Measurements from ENCODE around the gene AP2A1.

The AP2A1 gene

DNA sequence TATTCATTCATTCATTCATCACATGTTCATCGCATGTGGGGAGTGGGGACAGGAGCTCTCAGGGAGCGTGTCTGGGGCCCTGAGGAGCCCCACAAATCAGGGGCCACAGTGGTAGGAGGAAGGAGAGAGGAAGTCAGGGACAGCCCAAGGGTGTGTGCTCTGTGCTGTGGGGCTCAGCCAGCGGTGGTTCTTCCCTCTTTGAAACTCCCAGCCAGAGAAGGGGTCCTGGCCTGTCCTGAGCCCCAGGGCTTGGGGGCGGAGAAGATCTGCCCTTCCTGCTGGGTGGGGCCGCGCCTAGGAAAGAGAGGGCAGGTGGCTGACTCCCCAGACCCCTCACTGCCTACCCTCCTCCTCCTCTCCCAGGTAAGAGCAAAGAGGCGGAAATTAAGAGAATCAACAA, 14.6 kb downstream of the AP2A1 start:
- ChIA-PET POLR2A (interaction anchor here (0.5 kb wide), 1 partner anchor 141 kb away, joined by 3 read pairs; no protein-coding TSS in a partner anchor), CTCF (no interaction called here)
- no peak for DNase-seq
- Histone ChIP-seq H3K36me3 (ENCODE audit: control insufficient read depth in 4 of 4, insufficient read depth in 4 of 4, low read length in 3 of 4) (peaks cover 10 to 34% (median 24%) of the 10 kb centered on the region in 4 experiments), H3K4me1 (ENCODE audit: control extremely low read depth in 1 of 4, control insufficient read depth in 4 of 4, insufficient read depth in 4 of 4, low read length in 3 of 4) (peaks cover 0 to 12% (median 1%) of the 10 kb centered on the region in 4 experiments), H3K27ac (ENCODE audit: insufficient read depth in 1 of 2, low read depth in 1 of 2, low read length in 2 of 2, poor library complexity in 1 of 2, severe bottlenecking in 2 of 2) (peak overlapping the region; percentile 9 to 25), H3K4me3 (ENCODE audit: control insufficient read depth in 1 of 7, extremely low read depth in 1 of 7, insufficient read depth in 4 of 7, low read depth in 2 of 7, low read length in 6 of 7) (no peak overlapping the region), H3K27me3 (replicated peaks in 2 of 5; ENCODE audit: control insufficient read depth in 4 of 5, insufficient read depth in 5 of 5, low read length in 4 of 5) (no peaks in the 10 kb centered on the region), H3K9me3 (ENCODE audit: control extremely low read depth in 1 of 5, control insufficient read depth in 4 of 5, insufficient read depth in 2 of 5, low read depth in 1 of 5, low read length in 4 of 5) (peaks cover 0 to 5% (median 0%) of the 10 kb centered on the region in 5 experiments)
- WGBS (ENCODE audit: insufficient coverage) = 95% methylated on average over 2 of the region's 7 CpGs

- H3K4me3 ChIP-seq (ENCODE audit: control insufficient read depth in 1 of 7, extremely low read depth in 1 of 7, insufficient read depth in 4 of 7, low read depth in 2 of 7, low read length in 6 of 7) = no peak overlapping the region
- peaks cover 0 to 12% (median 1%) of the 10 kb centered on the region in 4 experiments for H3K4me1 ChIP-seq (ENCODE audit: control extremely low read depth in 1 of 4, control insufficient read depth in 4 of 4, insufficient read depth in 4 of 4, low read length in 3 of 4)
- no peak for DNase-seq
- ChIA-PET POLR2A (no interaction called here), CTCF (no interaction called here)
- WGBS (ENCODE audit: insufficient coverage) = 98% methylated on average over 18 of the region's 18 CpGs
- no peaks in the 10 kb centered on the region for H3K27me3 ChIP-seq (replicated peaks in 2 of 5; ENCODE audit: control insufficient read depth in 4 of 5, insufficient read depth in 5 of 5, low read length in 4 of 5)
- H3K27ac ChIP-seq (ENCODE audit: insufficient read depth in 1 of 2, low read depth in 1 of 2, low read length in 2 of 2, poor library complexity in 1 of 2, severe bottlenecking in 2 of 2) = no peak overlapping the region
- peaks cover 0 to 5% (median 0%) of the 10 kb centered on the region in 5 experiments for H3K9me3 ChIP-seq (ENCODE audit: control extremely low read depth in 1 of 5, control insufficient read depth in 4 of 5, insufficient read depth in 2 of 5, low read depth in 1 of 5, low read length in 4 of 5)
- H3K36me3 ChIP-seq (ENCODE audit: control insufficient read depth in 4 of 4, insufficient read depth in 4 of 4, low read length in 3 of 4) = peaks cover 10 to 38% (median 28%) of the 10 kb centered on the region in 4 experiments
Measured at GRCh38 chr19:49782515-49782914, 15.7 kb downstream of the AP2A1 start.

- Histone ChIP-seq H3K4me1 (ENCODE audit: control extremely low read depth in 1 of 4, control insufficient read depth in 4 of 4, insufficient read depth in 4 of 4, low read length in 3 of 4) (peaks cover 0 to 5% (median 0%) of the 10 kb centered on the region in 4 experiments), H3K27me3 (replicated peaks in 2 of 5; ENCODE audit: control insufficient read depth in 4 of 5, insufficient read depth in 5 of 5, low read length in 4 of 5) (no peaks in the 10 kb centered on the region), H3K27ac (ENCODE audit: insufficient read depth in 1 of 2, low read depth in 1 of 2, low read length in 2 of 2, poor library complexity in 1 of 2, severe bottlenecking in 2 of 2) (no peak overlapping the region), H3K9me3 (ENCODE audit: control extremely low read depth in 1 of 5, control insufficient read depth in 4 of 5, insufficient read depth in 2 of 5, low read depth in 1 of 5, low read length in 4 of 5) (peaks cover 0 to 5% (median 0%) of the 10 kb centered on the region in 5 experiments), H3K36me3 (ENCODE audit: control insufficient read depth in 4 of 4, insufficient read depth in 4 of 4, low read length in 3 of 4) (peaks cover 14 to 67% (median 47%) of the 10 kb centered on the region in 4 experiments), H3K4me3 (ENCODE audit: control insufficient read depth in 1 of 7, extremely low read depth in 1 of 7, insufficient read depth in 4 of 7, low read depth in 2 of 7, low read length in 6 of 7) (no peak overlapping the region)
- ChIA-PET POLR2A (no interaction called here), CTCF (interaction anchor here (1.1 kb wide), 1 partner anchor 21 kb away, joined by 3 read pairs; no protein-coding TSS in a partner anchor)
- 99% methylated on average over 8 of the region's 9 CpGs for WGBS (ENCODE audit: insufficient coverage)
- no peak for DNase-seq
Measured at GRCh38 chr19:49786376-49786820, 19.6 kb downstream of the AP2A1 start.

GRCh38 chr19:49787746-49788145, 20.9 kb downstream of the AP2A1 start:
- no peaks in the 10 kb centered on the region for H3K4me1 ChIP-seq (ENCODE audit: control extremely low read depth in 1 of 4, control insufficient read depth in 4 of 4, insufficient read depth in 4 of 4, low read length in 3 of 4)
- H3K4me3 ChIP-seq (ENCODE audit: control insufficient read depth in 1 of 7, extremely low read depth in 1 of 7, insufficient read depth in 4 of 7, low read depth in 2 of 7, low read length in 6 of 7) = no peak overlapping the region
- CTCF ChIA-PET = no interaction called here
- no peak for DNase-seq
- no peak overlapping the region for H3K27ac ChIP-seq (ENCODE audit: insufficient read depth in 1 of 2, low read depth in 1 of 2, low read length in 2 of 2, poor library complexity in 1 of 2, severe bottlenecking in 2 of 2)
- POLR2A ChIA-PET = no interaction called here
- 97% methylated on average over 5 of the region's 5 CpGs for WGBS (ENCODE audit: insufficient coverage)
- peaks cover 0 to 5% (median 0%) of the 10 kb centered on the region in 5 experiments for H3K9me3 ChIP-seq (ENCODE audit: control extremely low read depth in 1 of 5, control insufficient read depth in 4 of 5, insufficient read depth in 2 of 5, low read depth in 1 of 5, low read length in 4 of 5)
- H3K36me3 ChIP-seq (ENCODE audit: control insufficient read depth in 4 of 4, insufficient read depth in 4 of 4, low read length in 3 of 4) = peaks cover 13 to 71% (median 52%) of the 10 kb centered on the region in 4 experiments
- no peaks in the 10 kb centered on the region for H3K27me3 ChIP-seq (replicated peaks in 2 of 5; ENCODE audit: control insufficient read depth in 4 of 5, insufficient read depth in 5 of 5, low read length in 4 of 5)

DNA sequence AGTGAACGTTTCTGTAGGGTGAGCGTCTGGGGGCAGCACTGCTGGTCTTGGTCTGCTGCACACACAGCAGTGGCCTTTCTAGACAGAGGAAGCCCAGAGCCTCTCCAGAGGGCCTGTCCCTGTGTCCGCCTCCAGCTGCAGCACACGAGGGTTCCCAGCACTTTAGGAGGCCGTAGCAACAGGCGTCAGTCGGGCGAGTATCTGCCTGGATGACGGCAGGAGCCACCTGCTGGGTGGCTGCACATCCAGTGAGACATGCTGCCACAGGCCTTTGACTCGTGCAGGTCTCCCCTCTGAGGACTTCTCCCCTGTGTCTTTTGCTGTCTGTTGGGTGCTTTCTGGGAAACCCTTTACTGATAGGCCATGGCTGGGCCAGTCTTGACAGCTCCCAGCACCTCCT, 22.1 kb downstream of the AP2A1 start:
- DNase-seq = no peak
- peaks cover 8 to 69% (median 52%) of the 10 kb centered on the region in 4 experiments for H3K36me3 ChIP-seq (ENCODE audit: control insufficient read depth in 4 of 4, insufficient read depth in 4 of 4, low read length in 3 of 4)
- POLR2A ChIA-PET = interaction anchor here (0.7 kb wide), 1 partner anchor 74 kb away, joined by 3 read pairs; no protein-coding TSS in a partner anchor
- H3K9me3 ChIP-seq (ENCODE audit: control extremely low read depth in 1 of 5, control insufficient read depth in 4 of 5, insufficient read depth in 2 of 5, low read depth in 1 of 5, low read length in 4 of 5) = no peaks in the 10 kb centered on the region
- no peaks in the 10 kb centered on the region for H3K27me3 ChIP-seq (replicated peaks in 2 of 5; ENCODE audit: control insufficient read depth in 4 of 5, insufficient read depth in 5 of 5, low read length in 4 of 5)
- H3K27ac ChIP-seq (ENCODE audit: insufficient read depth in 1 of 2, low read depth in 1 of 2, low read length in 2 of 2, poor library complexity in 1 of 2, severe bottlenecking in 2 of 2) = no peak overlapping the region
- no peaks in the 10 kb centered on the region for H3K4me1 ChIP-seq (ENCODE audit: control extremely low read depth in 1 of 4, control insufficient read depth in 4 of 4, insufficient read depth in 4 of 4, low read length in 3 of 4)
- 97% methylated on average over 10 of the region's 10 CpGs for WGBS (ENCODE audit: insufficient coverage)
- no peak overlapping the region for H3K4me3 ChIP-seq (ENCODE audit: control insufficient read depth in 1 of 7, extremely low read depth in 1 of 7, insufficient read depth in 4 of 7, low read depth in 2 of 7, low read length in 6 of 7)
- CTCF ChIA-PET = no interaction called here

DNA sequence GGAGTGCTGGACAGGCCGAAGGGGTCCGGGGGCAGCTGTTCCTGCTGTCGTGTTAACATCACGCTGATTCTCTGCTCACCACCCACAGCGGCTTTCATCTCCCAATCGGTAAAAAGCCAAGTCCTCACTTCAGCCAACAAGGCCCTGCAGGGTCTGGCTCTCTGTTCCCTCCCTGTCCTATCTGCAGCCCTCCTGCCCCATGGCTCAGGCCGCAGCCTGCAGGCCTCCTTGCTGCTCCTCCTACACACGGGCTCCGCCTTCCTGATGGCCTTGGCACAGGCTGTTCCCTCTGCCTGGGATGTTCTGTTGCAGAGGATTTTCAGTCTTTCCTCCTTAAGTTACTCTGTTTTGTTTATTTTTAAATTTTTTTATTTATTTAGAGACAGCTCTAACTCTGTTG, 24.1 kb downstream of the AP2A1 start:
- ChIA-PET CTCF (no interaction called here), POLR2A (no interaction called here)
- Histone ChIP-seq H3K27ac (ENCODE audit: insufficient read depth in 1 of 2, low read depth in 1 of 2, low read length in 2 of 2, poor library complexity in 1 of 2, severe bottlenecking in 2 of 2) (no peak overlapping the region), H3K27me3 (replicated peaks in 2 of 5; ENCODE audit: control insufficient read depth in 4 of 5, insufficient read depth in 5 of 5, low read length in 4 of 5) (no peaks in the 10 kb centered on the region), H3K9me3 (ENCODE audit: control extremely low read depth in 1 of 5, control insufficient read depth in 4 of 5, insufficient read depth in 2 of 5, low read depth in 1 of 5, low read length in 4 of 5) (no peaks in the 10 kb centered on the region), H3K36me3 (ENCODE audit: control insufficient read depth in 4 of 4, insufficient read depth in 4 of 4, low read length in 3 of 4) (peaks cover 10 to 74% (median 50%) of the 10 kb centered on the region in 4 experiments), H3K4me3 (ENCODE audit: control insufficient read depth in 1 of 7, extremely low read depth in 1 of 7, insufficient read depth in 4 of 7, low read depth in 2 of 7, low read length in 6 of 7) (no peak overlapping the region), H3K4me1 (ENCODE audit: control extremely low read depth in 1 of 4, control insufficient read depth in 4 of 4, insufficient read depth in 4 of 4, low read length in 3 of 4) (no peaks in the 10 kb centered on the region)
- no peak for DNase-seq
- WGBS (ENCODE audit: insufficient coverage) = 94% methylated on average over 7 of the region's 9 CpGs

DNA sequence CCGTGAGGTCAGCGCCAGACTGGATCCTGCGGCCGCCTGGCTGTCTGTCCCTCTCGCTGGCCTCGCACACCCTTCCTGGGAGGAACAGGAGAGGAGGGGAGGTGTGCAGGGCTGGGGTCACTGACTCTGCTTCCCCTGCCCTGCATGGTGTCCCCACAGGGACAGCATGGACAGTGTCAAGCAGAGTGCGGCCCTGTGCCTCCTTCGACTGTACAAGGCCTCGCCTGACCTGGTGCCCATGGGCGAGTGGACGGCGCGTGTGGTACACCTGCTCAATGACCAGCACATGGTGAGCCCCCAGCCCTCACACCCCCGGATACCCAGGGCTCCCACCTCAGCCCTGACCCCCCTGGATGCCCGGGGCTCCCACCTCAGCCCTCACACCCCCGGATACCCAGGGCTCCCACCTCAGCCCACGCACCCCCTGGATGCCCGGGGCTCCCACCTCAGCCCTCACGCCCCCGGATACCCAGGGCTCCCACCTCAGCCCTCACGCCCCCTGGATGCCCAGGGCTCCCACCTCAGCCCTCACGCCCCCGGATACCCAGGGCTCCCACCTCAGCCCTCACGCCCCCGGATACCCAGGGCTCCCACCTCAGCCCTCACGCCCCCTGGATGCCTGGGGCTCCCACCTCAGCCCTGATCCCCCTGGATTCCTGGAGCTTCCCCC, 25.1 kb downstream of the AP2A1 start:
- POLR2A ChIA-PET = no interaction called here
- Histone ChIP-seq H3K9me3 (ENCODE audit: control extremely low read depth in 1 of 5, control insufficient read depth in 4 of 5, insufficient read depth in 2 of 5, low read depth in 1 of 5, low read length in 4 of 5) (no peaks in the 10 kb centered on the region), H3K27me3 (replicated peaks in 2 of 5; ENCODE audit: control insufficient read depth in 4 of 5, insufficient read depth in 5 of 5, low read length in 4 of 5) (no peaks in the 10 kb centered on the region), H3K4me1 (ENCODE audit: control extremely low read depth in 1 of 4, control insufficient read depth in 4 of 4, insufficient read depth in 4 of 4, low read length in 3 of 4) (no peaks in the 10 kb centered on the region), H3K4me3 (ENCODE audit: control insufficient read depth in 1 of 7, extremely low read depth in 1 of 7, insufficient read depth in 4 of 7, low read depth in 2 of 7, low read length in 6 of 7) (no peak overlapping the region), H3K27ac (ENCODE audit: insufficient read depth in 1 of 2, low read depth in 1 of 2, low read length in 2 of 2, poor library complexity in 1 of 2, severe bottlenecking in 2 of 2) (no peak overlapping the region), H3K36me3 (ENCODE audit: control insufficient read depth in 4 of 4, insufficient read depth in 4 of 4, low read length in 3 of 4) (peaks cover 14 to 79% (median 54%) of the 10 kb centered on the region in 4 experiments)
- no peak for DNase-seq
- CTCF ChIA-PET = no interaction called here
- 98% methylated on average over 19 of the region's 26 CpGs for WGBS (ENCODE audit: insufficient coverage)
